Stimulated activated CD4-positive, alpha-beta T cell treated with anti-CD3 and anti-CD28 coated beads, TNF-alpha, amount 100 ng/mL, for 1 hour (primary cell): ENCODE results near the gene CSNK1G1.

ENCODE experiments used
- DNase-seq, 3 donors: peaks; one replicate each; pipeline ENCODE4 v3.0.0-alpha.2; 2020; ENCODE audit warnings: low read depth in 3 of 3, low spot score in 1 of 3

The CSNK1G1 gene

GRCh38 chr15:64156652-64157331 lies 199.2 kb downstream of the CSNK1G1 start:
- no peak for DNase-seq

GRCh38 chr15:64155802-64156651 lies 199.9 kb downstream of the CSNK1G1 start:
- no peak for DNase-seq

GRCh38 chr15:64153480-64154367 lies 202.2 kb downstream of the CSNK1G1 start:
- peak; percentile 77 to 93 (median 82) for DNase-seq

GRCh38 chr15:64152507-64153387 lies 203.2 kb downstream of the CSNK1G1 start:
- DNase-seq = no peak

GRCh38 chr15:64151727-64152506 lies 204.1 kb downstream of the CSNK1G1 start, which contains the start of gene SNX22:
SNX22 (plus strand) TSS chr15:64151731; CDS start chr15:64151776, 45 bp downstream.
- no peak for DNase-seq

GRCh38 chr15:64149893-64150578 lies 205.9 kb downstream of the CSNK1G1 start:
- DNase-seq = no peak

- no peak for DNase-seq
These were observed 206.5 kb downstream of the CSNK1G1 start for GRCh38 chr15:64149424-64149823.

GRCh38 chr15:64148581-64148980 lies 207.4 kb downstream of the CSNK1G1 start:
- DNase-seq = no peak

- no peak for DNase-seq
These were observed 207.8 kb downstream of the CSNK1G1 start for GRCh38 chr15:64148168-64148567.

- no peak for DNase-seq
These were observed 208.9 kb downstream of the CSNK1G1 start for GRCh38 chr15:64146885-64147681.

GRCh38 chr15:64146520-64146884 lies 209.5 kb downstream of the CSNK1G1 start:
- DNase-seq = no peak

GRCh38 chr15:64146041-64146440 lies 209.9 kb downstream of the CSNK1G1 start:
- DNase-seq = no peak

GRCh38 chr15:64144565-64145281 lies 211.2 kb downstream of the CSNK1G1 start:
- no peak for DNase-seq

- no peak for DNase-seq
These were observed 211.8 kb downstream of the CSNK1G1 start for GRCh38 chr15:64144192-64144564.

GRCh38 chr15:64143276-64143675 lies 212.7 kb downstream of the CSNK1G1 start:
- no peak for DNase-seq

- DNase-seq = no peak
These were observed 214.0 kb downstream of the CSNK1G1 start for GRCh38 chr15:64141798-64142512.

- no peak for DNase-seq
These were observed 217.5 kb downstream of the CSNK1G1 start for GRCh38 chr15:64138331-64138941.
